GM19035 (cell line): ENCODE measurements around the gene OCRL.

ENCODE experiments used
- ATAC-seq: cut with Tn5 transposase; IDR thresholded peaks from one replicate; pipeline ENCODE4 v1.9.1; 2021; ENCODE audit not compliant: unreplicated experiment

OCRL gene

GRCh38 chrX:129581904-129582303, 41.8 kb downstream of the OCRL start:
- ATAC-seq, result no peak

GRCh38 chrX:129585167-129585566, 45.1 kb downstream of the OCRL start:
- ATAC-seq, result no peak

- ATAC-seq, result no peak
Measured at GRCh38 chrX:129585691-129586090, 45.6 kb downstream of the OCRL start.

GRCh38 chrX:129586446-129586845, 46.4 kb downstream of the OCRL start:
- no peak for ATAC-seq

- no peak for ATAC-seq
Measured at GRCh38 chrX:129590596-129590995, 50.5 kb downstream of the OCRL start.

- no peak for ATAC-seq
Measured at GRCh38 chrX:129593137-129593536, 53.1 kb downstream of the OCRL start.

- ATAC-seq, result no peak
Measured at GRCh38 chrX:129594781-129595180, 54.7 kb downstream of the OCRL start.

GRCh38 chrX:129596077-129596476, 56.0 kb downstream of the OCRL start:
- no peak for ATAC-seq

GRCh38 chrX:129597905-129598304, 57.8 kb downstream of the OCRL start:
- no peak for ATAC-seq

- ATAC-seq, result no peak
Measured at GRCh38 chrX:129599499-129599898, 59.4 kb downstream of the OCRL start.

- ATAC-seq, result no peak
Measured at GRCh38 chrX:129599996-129600395, 59.9 kb downstream of the OCRL start.

GRCh38 chrX:129600981-129601424, 60.9 kb downstream of the OCRL start:
- ATAC-seq, result no peak

GRCh38 chrX:129606918-129607317, 66.9 kb downstream of the OCRL start:
- no peak for ATAC-seq

- no peak for ATAC-seq
Measured at GRCh38 chrX:129608496-129608895, 68.4 kb downstream of the OCRL start.

GRCh38 chrX:129609395-129609794, 69.3 kb downstream of the OCRL start:
- no peak for ATAC-seq

GRCh38 chrX:129612396-129612795, 72.3 kb downstream of the OCRL start:
- no peak for ATAC-seq

GRCh38 chrX:129613596-129613995, 73.5 kb downstream of the OCRL start:
- ATAC-seq, result no peak

GRCh38 chrX:129614481-129615255, 74.6 kb downstream of the OCRL start:
- no peak for ATAC-seq

GRCh38 chrX:129617420-129617819, 77.4 kb downstream of the OCRL start:
- no peak for ATAC-seq

- no peak for ATAC-seq
Measured at GRCh38 chrX:129618997-129619396, 78.9 kb downstream of the OCRL start.

- ATAC-seq, result no peak
Measured at GRCh38 chrX:129622757-129623301, 82.8 kb downstream of the OCRL start.

GRCh38 chrX:129626026-129626425, 86.0 kb downstream of the OCRL start:
- ATAC-seq, result no peak

- ATAC-seq, result no peak
Measured at GRCh38 chrX:129629837-129630236, 89.8 kb downstream of the OCRL start.
